ENCODE results near the gene B3GNT7.

DNA sequence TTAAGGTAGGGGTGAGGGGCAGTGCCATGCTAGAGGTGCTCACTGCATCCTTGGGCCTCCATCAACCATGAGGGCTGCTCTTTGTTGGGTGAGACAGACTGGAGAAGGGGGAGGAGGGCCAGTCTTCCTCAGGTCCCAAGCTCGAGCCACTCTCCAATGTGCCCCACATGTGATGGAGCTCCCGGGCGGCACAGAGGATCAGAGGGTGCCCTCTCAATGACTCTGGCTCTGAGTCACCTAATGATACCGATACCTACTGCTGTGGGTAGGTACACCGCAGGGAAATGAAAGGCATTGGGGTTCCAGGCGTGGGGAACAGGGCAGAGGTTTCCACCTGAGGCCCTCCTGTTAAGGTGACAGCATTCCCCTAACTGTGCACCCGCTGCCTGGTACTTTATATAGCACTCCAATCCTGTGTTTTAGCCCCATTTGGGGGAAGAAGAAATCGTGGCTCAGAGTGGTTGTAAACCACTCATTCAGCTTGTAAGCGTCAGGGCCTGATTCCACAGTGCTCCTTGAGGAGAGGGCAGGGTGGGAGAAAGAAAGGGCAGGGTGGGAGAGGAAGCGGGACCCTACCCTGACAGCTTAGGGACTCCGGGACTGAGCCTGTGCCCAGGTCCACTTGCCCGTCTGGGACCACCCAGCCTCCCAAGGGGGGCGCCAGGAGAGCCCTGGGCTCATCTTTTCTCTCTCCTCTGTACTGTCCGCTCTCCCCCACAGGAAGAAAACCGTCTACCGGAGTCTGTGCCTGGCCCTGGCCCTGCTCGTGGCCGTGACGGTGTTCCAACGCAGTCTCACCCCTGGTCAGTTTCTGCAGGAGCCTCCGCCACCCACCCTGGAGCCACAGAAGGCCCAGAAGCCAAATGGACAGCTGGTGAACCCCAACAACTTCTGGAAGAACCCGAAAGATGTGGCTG, 1.8 kb downstream of the B3GNT7 start:
- TF ChIP-seq EP300 (IDR thresholded peaks at IDR 0.05) (no peak), POLR2A (IDR thresholded peaks at IDR 0.05) (no peak), POLR2AphosphoS5 (IDR thresholded peaks at IDR 0.05) (no peak)
- TF ChIP-seq, protein P1, sequence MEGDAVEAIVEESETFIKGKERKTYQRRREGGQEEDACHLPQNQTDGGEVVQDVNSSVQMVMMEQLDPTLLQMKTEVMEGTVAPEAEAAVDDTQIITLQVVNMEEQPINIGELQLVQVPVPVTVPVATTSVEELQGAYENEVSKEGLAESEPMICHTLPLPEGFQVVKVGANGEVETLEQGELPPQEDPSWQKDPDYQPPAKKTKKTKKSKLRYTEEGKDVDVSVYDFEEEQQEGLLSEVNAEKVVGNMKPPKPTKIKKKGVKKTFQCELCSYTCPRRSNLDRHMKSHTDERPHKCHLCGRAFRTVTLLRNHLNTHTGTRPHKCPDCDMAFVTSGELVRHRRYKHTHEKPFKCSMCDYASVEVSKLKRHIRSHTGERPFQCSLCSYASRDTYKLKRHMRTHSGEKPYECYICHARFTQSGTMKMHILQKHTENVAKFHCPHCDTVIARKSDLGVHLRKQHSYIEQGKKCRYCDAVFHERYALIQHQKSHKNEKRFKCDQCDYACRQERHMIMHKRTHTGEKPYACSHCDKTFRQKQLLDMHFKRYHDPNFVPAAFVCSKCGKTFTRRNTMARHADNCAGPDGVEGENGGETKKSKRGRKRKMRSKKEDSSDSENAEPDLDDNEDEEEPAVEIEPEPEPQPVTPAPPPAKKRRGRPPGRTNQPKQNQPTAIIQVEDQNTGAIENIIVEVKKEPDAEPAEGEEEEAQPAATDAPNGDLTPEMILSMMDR (IDR thresholded peaks at IDR 0.05), result no peak

Data from upper lobe of left lung (tissue), 4 donors.